Neutrophil (primary cell): ENCODE data around the gene CCDC175.

Experiments used
- H3K27ac ChIP-seq: fragments of 200-600 bp; sonication (generic); 2 replicates; pipeline ENCODE4 v1.5.1; 2016; ENCODE audit warnings: mild to moderate bottlenecking, moderate library complexity
- H3K27me3 ChIP-seq: fragments of 200-600 bp; sonication (generic); 2 replicates; pipeline ENCODE4 v1.6.0; 2016; ENCODE audit warnings: mild to moderate bottlenecking
- H3K36me3 ChIP-seq: fragments of 200-600 bp; sonication (generic); 2 replicates; pipeline ENCODE4 v1.5.1; 2017
- H3K4me1 ChIP-seq, 2 experiments: fragments of 200-600 bp in 1 of 2; sonication (generic) in 1 of 2; 1 replicate in 1 of 2; 2 replicates in 1 of 2; pipeline versions ENCODE4 v1.5.1 to v1.6.1; 2013 to 2016; ENCODE audit warnings: low read depth in 1 of 2, low read length in 1 of 2, mild to moderate bottlenecking in 1 of 2, moderate library complexity in 1 of 2; ENCODE audit not compliant: control insufficient read depth in 1 of 2, insufficient read depth in 1 of 2
- H3K4me3 ChIP-seq, 2 experiments: fragments of 200-600 bp in 1 of 2; sonication (generic) in 1 of 2; 1 replicate in 1 of 2; 2 replicates in 1 of 2; pipeline ENCODE4 v1.5.1; 2013 to 2016; ENCODE audit warnings: low read depth in 1 of 2, low read length in 1 of 2, mild to moderate bottlenecking in 1 of 2, moderate library complexity in 1 of 2
- H3K9me3 ChIP-seq: fragments of 200-600 bp; sonication (generic); 2 replicates; pipeline ENCODE4 v1.5.1; 2016
- TF ChIP-seq, protein P1 (sequence below): fragments of 200-600 bp; sonication (generic); IDR thresholded peaks from 2 replicates; pipeline ENCODE4 v1.5.1; 2016; ENCODE audit warnings: antibody characterized with exemption

Gene CCDC175

DNA sequence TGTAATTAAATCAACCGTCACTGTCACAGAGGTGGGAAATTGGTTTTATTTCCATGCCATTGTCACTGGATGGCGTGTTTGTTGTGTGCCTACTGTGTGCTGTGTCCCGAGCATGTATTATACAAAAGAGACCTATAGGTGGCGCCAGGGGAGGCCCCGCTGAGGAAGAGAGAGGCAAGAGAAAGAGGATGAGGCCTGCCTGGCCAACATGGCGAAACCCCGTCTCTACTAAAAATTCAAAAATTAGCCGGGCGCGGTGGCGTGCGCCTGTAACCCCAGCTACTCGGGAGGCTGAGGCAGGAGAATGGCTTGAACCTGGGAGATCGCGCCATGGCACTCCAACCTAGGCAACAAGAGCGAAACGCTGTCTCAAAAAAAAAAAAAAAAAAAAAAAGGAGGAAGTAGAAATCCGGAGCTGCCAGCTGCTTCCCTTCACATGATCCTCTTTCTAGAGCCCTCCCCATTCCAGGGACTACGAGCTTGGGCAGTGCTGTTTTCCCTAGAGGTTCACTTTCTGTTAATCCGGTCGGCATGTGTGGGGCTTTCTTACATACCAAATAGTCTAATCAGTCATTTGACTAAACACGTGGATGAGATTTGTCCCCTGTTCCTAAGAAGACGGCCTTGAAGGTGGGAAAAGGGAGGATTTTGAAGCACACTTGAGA is 6.4 kb upstream of the CCDC175 start:
- no peak overlapping the region for H3K4me3 ChIP-seq
- peaks cover 48% of the 10 kb centered on the region for H3K27me3 ChIP-seq
- H3K27ac ChIP-seq = no peak overlapping the region
- no peaks in the 10 kb centered on the region for H3K36me3 ChIP-seq
- H3K4me1 ChIP-seq = peaks cover 10 to 15% of the 10 kb centered on the region in 2 experiments
- no peaks in the 10 kb centered on the region for H3K9me3 ChIP-seq
- TF ChIP-seq, protein P1, sequence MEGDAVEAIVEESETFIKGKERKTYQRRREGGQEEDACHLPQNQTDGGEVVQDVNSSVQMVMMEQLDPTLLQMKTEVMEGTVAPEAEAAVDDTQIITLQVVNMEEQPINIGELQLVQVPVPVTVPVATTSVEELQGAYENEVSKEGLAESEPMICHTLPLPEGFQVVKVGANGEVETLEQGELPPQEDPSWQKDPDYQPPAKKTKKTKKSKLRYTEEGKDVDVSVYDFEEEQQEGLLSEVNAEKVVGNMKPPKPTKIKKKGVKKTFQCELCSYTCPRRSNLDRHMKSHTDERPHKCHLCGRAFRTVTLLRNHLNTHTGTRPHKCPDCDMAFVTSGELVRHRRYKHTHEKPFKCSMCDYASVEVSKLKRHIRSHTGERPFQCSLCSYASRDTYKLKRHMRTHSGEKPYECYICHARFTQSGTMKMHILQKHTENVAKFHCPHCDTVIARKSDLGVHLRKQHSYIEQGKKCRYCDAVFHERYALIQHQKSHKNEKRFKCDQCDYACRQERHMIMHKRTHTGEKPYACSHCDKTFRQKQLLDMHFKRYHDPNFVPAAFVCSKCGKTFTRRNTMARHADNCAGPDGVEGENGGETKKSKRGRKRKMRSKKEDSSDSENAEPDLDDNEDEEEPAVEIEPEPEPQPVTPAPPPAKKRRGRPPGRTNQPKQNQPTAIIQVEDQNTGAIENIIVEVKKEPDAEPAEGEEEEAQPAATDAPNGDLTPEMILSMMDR = no peak

DNA sequence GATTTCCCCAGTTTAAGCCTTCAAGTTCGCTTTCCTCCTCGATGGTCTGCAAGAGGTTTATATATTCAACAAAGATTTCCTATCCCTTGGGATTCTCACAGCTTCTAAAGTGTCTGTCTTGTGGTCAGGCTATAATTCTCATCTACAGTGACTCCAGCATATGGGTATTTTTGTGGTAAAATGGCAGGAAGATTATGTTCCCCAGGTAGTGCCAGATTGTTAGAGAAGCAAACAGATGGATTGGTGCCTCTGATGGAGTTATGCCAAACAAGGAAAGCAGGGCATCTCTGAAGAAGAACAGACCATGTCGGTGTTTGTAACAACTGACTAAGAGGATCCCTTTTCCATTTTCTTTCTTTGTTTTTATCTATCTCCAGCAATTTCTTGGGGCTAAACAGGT is 5.5 kb upstream of the CCDC175 start:
- Histone ChIP-seq H3K4me1 (peaks cover 10 to 15% of the 10 kb centered on the region in 2 experiments), H3K36me3 (no peaks in the 10 kb centered on the region), H3K27me3 (peaks cover 42% of the 10 kb centered on the region), H3K9me3 (no peaks in the 10 kb centered on the region), H3K27ac (no peak overlapping the region), H3K4me3 (no peak overlapping the region)
- TF ChIP-seq, protein P1 = no peak

DNA sequence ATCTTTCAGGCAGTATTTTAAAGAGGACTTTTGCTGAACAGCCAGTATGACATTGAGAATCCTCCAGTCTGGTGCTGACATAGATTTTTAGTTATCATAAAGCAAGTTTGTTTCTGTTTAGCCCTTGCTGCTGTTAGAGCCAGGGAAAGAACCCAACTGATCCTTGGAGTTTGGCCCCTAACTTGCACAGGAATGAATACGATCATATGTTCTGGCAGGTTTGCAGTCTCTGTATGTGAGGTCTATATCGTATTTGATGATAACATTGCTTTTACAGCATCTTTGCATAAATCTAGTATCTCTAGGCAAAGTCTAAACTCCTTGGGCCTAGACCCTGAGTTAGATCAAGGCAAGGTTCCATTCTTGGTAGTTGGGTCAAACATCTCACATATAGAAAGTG is 4.3 kb upstream of the CCDC175 start:
- Histone ChIP-seq H3K9me3 (no peaks in the 10 kb centered on the region), H3K27me3 (peaks cover 43% of the 10 kb centered on the region), H3K27ac (no peak overlapping the region), H3K36me3 (no peaks in the 10 kb centered on the region), H3K4me3 (no peak overlapping the region), H3K4me1 (peaks cover 13 to 14% of the 10 kb centered on the region in 2 experiments)
- TF ChIP-seq, protein P1 = no peak

DNA sequence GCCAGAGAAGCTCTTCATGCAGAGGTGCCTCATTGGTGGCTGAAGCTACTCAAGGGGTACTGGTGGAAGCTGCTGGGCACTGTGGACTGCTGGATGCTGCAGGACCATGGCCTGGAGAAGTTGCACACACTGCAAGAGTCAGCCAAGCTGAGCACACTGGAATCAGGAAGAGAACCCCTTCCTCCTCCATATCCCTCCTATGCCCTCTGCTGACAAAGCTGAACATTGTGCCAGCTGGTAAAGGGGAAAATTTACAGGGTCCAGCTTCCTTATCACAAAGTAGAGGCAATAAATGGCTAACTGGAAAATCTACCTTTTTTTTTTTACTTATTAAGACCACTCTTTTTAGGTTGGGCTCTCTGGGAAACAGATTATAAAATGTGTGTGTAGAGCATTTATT is 6.5 kb downstream of the CCDC175 start:
- Histone ChIP-seq H3K4me3 (no peak overlapping the region), H3K27me3 (peaks cover 15% of the 10 kb centered on the region), H3K27ac (no peak overlapping the region), H3K4me1 (no peaks in the 10 kb centered on the region), H3K9me3 (no peaks in the 10 kb centered on the region), H3K36me3 (no peaks in the 10 kb centered on the region)
- TF ChIP-seq, protein P1 = no peak

DNA sequence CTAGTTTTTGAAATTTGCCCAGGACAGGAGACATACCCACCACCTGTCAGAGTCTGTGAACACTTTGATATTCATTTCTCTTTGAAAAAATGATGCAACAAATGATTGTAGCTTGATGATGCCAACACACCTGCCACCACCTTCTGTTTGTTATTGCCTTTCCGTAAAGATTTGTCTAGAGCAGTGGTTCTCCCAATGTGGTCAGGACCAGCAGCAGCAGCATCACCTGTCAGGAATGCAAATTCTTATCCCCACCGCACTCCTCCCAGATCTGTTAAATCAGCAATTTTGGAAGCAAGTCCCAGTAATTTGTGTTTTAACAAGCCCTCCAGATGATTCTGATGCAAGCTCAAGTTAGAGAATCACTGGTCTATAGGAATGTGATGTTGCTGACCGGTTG is 9.9 kb downstream of the CCDC175 start:
- H3K27ac ChIP-seq = no peak overlapping the region
- H3K4me1 ChIP-seq = no peaks in the 10 kb centered on the region

More for the DNA sequence above, 9.9 kb downstream of the CCDC175 start:
- Histone ChIP-seq H3K9me3 (no peaks in the 10 kb centered on the region), H3K4me3 (no peak overlapping the region), H3K27me3 (no peaks in the 10 kb centered on the region), H3K36me3 (no peaks in the 10 kb centered on the region)
- TF ChIP-seq, protein P1 = no peak
